Right ventricle myocardium inferior (tissue), 1 donor: ENCODE data around the gene GPX7. TPM values are rescaled to one million over a fixed set of nuclear protein-coding genes. Genes with fewer than 3 reads are reported as not detected.

Source experiments
- ATAC-seq: fragments of 200-7000 bp; cut with Tn5 transposase; one replicate; pipeline ENCODE4 v1.9.1; 2020; ENCODE audit warnings: mild to moderate bottlenecking, moderate library complexity
- DNase-seq: peaks from one replicate; pipeline ENCODE4 v3.0.0; 2021; ENCODE audit errors: missing footprints
- intact Hi-C: fragments of 100-400 bp; cut with DNase I; formaldehyde crosslinking; loops from one replicate; pipeline ENCODE4 v1.11.0; 2022
- total RNA-seq: library from RNA; stranded (reverse); fragmentation: NEBNext Ultra II Directional; extraction: Animal tissue kit (Norgen Biotek cat#: 25700); gene quantifications from one replicate; pipeline ENCODE4 v1.2.1, GENCODE V29; 2021
- donor health status: DM: no; HTN: yes; CAD: no; lungs with severe emphysema.

Gene GPX7
- total RNA-seq, 1 donor from 2014 or later: 4.7 TPM

GRCh38 chr1:52580283-52580682 is 21.9 kb upstream of the GPX7 start:
- no peak for ATAC-seq
- no peak for DNase-seq
- intact Hi-C loops: no loop called here

GRCh38 chr1:52582116-52582696 is 20.0 kb upstream of the GPX7 start:
- intact Hi-C loops: no loop called here
- DNase-seq: no peak

GRCh38 chr1:52585474-52585873 is 16.7 kb upstream of the GPX7 start:
- DNase-seq (no peak), ATAC-seq (no peak)
- intact Hi-C loops: no loop called here

More at GRCh38 chr1:52582116-52582696, 20.0 kb upstream of the GPX7 start:
- ATAC-seq: no peak

DNA sequence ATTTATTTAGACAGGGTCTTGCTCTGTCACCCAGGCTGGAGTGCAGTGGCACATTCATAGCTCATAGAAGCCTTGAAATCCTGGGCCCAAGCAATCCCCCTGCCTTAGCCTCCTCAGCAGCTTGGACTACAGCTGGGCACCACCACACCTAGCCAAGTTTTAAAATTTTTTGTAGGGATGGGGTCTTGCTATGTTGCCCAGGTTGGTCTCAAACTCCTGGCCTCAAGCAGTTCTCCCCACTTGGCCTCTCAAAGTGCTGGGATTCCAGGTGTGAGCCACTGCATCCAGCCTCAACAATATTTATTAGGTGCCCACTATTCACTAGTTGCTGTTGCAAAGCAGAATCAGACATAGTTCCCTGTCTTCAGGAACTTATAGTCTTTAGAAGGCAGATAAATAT is 14.1 kb upstream of the GPX7 start:
- no peak for ATAC-seq
- DNase-seq: no peak
- intact Hi-C loops: no loop called here

- intact Hi-C loops: no loop called here
- DNase-seq (no peak), ATAC-seq (no peak)
Measured at GRCh38 chr1:52588535-52588934, 13.6 kb upstream of the GPX7 start.

- intact Hi-C loops: no loop called here
- no peak for ATAC-seq
- no peak for DNase-seq
Measured at GRCh38 chr1:52590266-52590665, 11.9 kb upstream of the GPX7 start.

DNA sequence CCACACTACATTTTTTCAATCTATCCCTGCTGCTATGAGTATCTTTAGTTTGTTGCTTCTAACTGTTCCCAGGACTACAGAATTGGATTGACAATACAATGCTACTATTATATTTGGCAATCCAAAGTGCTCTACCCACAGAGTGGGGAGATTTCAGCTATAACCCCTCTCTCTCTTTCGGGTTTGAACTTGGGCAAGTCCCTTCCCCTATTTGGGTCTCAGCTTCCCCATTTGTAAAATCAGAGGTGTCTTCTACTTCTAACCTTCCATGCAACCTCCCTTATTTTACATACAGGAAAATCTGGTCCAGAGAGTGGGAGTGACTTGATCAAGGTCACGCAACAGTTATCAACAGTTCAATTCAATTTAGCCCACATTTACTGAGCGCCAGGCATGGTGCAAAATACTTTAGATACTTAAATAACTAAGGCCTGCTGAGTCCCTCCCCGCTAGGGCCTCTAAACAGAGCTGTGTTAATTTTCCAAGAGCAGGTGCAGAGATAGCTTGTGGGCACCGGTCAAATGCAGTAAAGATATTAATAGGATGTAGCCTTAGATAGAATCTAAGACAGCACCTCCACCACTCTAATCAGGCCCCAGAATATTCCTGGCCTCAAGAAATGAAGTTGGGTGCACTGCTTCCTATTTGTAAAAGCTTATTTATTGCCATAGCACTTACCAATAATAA is 9.4 kb upstream of the GPX7 start:
- intact Hi-C loops: no loop called here
- ATAC-seq: no peak
- no peak for DNase-seq

- intact Hi-C loops: no loop called here
- no peak for ATAC-seq
- DNase-seq: no peak
Measured at GRCh38 chr1:52593495-52593894, 8.7 kb upstream of the GPX7 start.

DNA sequence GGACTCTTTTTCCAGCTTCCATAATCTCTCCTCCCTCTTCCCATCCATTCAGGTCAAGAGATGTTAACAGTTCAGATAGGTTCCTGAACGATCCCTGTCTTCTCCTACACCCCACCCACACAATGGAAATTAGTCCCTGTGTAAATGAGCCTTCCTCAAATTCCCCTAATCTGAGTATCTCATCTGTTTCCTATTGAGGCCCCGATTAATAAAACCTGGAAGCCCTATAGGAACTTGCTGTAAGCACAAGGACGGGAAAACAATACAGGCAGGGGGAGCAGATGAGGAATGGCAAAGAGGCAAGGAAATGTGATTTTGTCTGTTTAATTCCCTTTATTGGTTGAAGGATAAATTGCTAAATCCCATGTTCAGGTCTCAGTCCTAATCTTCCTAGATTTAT is 7.1 kb upstream of the GPX7 start:
- intact Hi-C loops: no loop called here
- ATAC-seq (no peak), DNase-seq (no peak)

- DNase-seq (no peak), ATAC-seq (no peak)
- intact Hi-C loops: no loop called here
Measured at GRCh38 chr1:52597912-52598311, 4.3 kb upstream of the GPX7 start.

GRCh38 chr1:52598729-52599128 is 3.4 kb upstream of the GPX7 start:
- DNase-seq (no peak), ATAC-seq (no peak)
- intact Hi-C loops: no loop called here

GRCh38 chr1:52599236-52599635 is 2.9 kb upstream of the GPX7 start:
- DNase-seq (no peak), ATAC-seq (no peak)
- intact Hi-C loops: no loop called here

DNA sequence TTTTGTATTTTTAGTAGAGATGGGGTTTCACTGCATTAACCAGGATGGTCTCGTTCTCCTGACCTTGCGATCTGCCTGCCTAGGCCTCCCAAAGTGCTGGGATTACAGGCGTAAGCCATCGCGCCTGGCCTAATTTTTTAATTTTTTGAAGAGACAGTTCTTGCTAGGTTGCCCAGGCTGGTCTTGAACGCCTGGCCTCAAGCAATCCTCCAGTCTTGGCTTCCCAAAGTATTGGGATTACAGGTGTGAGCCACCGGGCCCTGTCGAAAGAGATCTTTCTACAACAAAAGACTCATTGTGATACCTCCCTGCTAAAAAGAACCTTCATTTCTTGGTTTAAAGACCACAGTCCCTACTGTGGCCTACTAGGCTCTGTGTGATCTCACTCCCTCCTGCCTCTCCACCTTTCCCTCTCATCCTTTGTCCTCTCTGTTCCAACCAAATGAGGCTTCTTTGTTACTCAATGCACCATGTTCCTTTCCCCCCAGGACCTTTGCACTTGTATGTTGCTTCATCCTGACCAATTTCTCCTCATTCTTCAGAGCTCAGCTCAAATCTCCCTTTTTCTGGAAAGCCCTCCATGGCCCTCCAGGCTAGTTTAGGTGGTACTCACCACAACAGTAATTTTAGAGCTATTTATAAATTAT is 1.5 kb upstream of the GPX7 start:
- no peak for ATAC-seq
- intact Hi-C loops: loop anchor here (5.0 to 10.0 kb wide), 2 partner anchors 48 to 74 kb away; partner anchors contain the start of gene TUT4
- DNase-seq: no peak

DNA sequence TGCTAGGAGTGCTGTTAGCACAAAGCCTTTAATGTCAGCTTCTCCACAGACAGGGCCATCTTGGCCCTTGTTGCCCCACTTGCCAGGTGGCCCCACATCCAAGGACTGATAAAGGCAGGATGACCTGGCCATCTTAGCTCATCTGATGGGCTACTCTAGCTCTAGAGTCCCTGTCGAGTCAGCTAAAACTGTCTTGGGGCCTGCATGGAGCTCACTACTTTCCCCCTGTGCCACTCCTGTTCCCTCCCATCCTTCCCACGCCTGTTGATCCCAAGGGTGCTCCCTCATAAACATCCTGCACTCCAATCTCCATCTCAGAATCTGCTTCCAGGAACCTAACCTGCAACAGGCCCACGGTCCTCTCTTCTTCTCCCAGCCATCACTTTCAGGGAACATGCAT is 652 bp upstream of the GPX7 start:
- no peak for ATAC-seq
- intact Hi-C loops: loop anchor here (5.0 to 10.0 kb wide), 2 partner anchors 49 to 73 kb away; partner anchors contain the start of gene TUT4

GRCh38 chr1:52602856-52603600 is 857 bp downstream of the GPX7 start:
- ATAC-seq: no peak
- no peak for DNase-seq
- intact Hi-C loops: loop anchor here (5.0 to 10.0 kb wide), 2 partner anchors 51 to 72 kb away; partner anchors contain the start of gene TUT4

More for the DNA sequence above, 652 bp upstream of the GPX7 start:
- DNase-seq: no peak

DNA sequence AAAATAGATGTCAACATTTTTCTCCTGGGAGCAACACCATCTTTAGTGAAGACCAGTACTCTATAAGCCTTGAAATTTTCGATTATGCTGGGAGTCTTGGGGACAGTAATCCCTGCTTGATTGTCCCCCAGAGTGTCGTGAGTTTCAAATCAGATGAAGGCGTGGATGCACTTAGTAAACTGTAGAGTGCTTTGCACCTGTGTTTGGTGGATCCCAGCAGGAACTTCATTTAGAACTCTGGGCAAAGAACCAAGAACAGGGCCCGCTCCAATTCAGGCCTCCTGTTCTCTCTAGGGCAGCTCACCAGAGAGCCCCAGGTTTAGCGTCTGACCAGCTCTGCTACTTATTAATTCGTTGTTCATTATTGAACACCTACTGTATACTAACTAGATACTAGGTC is 1.5 kb downstream of the GPX7 start:
- DNase-seq (no peak), ATAC-seq (peak; percentile 29)
- intact Hi-C loops: loop anchor here (5.0 to 10.0 kb wide), 2 partner anchors 51 to 71 kb away; partner anchors contain the start of gene TUT4

DNA sequence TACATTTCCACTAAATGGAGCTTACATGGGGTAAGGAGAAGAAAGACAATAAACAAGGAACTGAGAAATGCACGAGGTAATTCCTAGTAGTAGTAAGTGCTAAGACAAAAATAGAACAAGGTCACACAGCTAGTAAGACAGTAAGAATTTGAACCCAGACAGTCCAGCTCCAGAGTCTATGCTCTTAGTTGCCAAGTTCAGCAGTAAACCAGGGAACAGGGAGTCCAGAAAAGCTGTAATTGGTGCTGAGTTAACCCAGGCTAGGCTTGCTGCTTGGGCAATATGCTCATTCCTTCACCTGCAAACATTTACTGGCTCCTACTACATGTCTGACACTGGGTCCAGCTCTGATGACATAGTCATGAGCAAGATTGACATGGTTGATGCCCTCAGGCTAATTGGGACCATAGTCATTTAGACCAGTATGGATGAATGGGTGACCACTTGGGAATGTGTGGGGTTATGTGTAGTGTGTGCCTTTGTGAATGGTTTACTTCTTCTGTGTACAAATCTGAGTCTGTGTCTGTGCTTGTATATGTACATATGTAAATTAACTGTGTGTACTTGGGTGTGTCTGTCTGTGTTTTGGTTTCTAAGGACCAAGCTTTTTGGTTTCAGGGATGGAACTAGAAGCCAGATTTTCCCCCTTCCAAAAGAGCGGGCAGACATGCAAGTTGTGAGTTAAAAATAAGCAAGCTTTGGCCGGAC is 2.0 kb downstream of the GPX7 start:
- ATAC-seq (no peak), DNase-seq (no peak)
- intact Hi-C loops: loop anchor here (5.0 to 10.0 kb wide), 2 partner anchors 52 to 71 kb away; partner anchors contain the start of gene TUT4

DNA sequence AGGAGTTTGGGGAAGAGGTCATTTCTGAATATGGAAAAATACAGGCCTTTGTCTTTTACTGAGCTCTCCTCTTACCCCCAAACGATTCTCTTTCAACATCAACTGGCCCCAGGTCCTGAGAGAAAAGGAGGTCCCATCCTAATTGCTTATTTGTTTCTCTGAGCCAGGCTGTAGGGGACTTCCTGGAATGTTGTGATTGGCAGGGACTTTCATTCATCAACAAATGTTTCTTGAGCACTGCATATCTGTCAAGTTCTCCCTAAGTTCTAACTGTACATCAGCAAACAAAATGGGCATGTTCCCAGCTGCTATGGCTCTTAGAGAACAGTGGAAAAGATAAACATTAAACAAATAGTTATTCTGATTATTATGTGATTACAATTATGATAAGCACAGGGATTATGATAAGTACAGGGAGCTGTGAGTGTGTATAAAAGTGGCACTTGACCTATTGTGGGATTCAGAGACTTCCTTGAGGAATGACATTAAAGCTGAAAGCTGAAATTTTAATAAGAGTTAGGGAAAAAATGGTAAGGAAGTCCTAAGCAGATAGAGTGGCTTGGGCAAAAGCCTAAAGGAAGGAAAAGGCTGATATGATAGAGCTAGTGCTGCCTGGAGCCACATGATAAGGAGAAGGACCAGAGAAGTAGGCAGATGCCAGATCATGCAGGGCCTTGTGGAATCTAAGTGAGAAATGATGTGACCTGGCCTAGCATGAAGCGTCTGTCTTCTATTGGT is 11.6 kb downstream of the GPX7 start:
- intact Hi-C loops: no loop called here
- DNase-seq: no peak
- no peak for ATAC-seq
